ENCODE measurements around the gene MBD3L2.
A peak's percentile ranks its signal among the peaks of the same experiment; 100 is the strongest.
"Not testable (repeated sequence)": the region's sequence is repeated elsewhere in the genome, so short reads cannot be mapped to it uniquely, and the experiment has no call there.

Gene MBD3L2

GRCh38 chr19:7063339-7063738 lies 14.2 kb downstream of the MBD3L2 start:
- no peak for TF ChIP-seq CTCF (conservative IDR thresholded peaks at IDR 0.05; ENCODE audit: low read depth, low read length)
- H3K4me3 ChIP-seq (ENCODE audit: low read depth, low read length), result no peak overlapping the region
- no peak for DNase-seq (ENCODE audit: low read depth)

- TF ChIP-seq CTCF (conservative IDR thresholded peaks at IDR 0.05; ENCODE audit: low read depth, low read length), result no peak
- H3K4me3 ChIP-seq (ENCODE audit: low read depth, low read length), result no peak overlapping the region
- DNase-seq (ENCODE audit: low read depth), result no peak
Observed at GRCh38 chr19:7063764-7064418, 14.8 kb downstream of the MBD3L2 start.

DNA sequence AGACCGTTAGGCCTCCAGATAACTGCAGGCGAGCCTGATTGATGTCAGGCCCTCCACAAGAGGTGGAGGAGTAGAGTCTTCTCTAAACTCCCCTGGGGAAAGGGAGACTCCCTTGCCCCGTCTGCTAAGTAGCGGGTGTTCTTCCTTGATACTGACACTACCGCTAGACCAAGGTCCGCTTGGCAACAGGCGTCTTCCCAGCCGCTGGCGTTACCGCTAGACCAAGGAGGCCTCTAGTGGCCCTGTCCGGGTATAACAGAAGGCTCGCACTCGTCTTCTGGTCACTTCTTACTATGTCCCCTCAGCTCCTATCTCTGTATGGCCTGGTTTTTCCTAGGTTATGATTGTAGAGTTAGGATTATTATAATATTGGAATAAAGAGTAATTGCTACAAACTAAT lies 18.0 kb downstream of the MBD3L2 start:
- H3K4me3 ChIP-seq (ENCODE audit: low read depth, low read length), result not testable (repeated sequence)
- peak; percentile 52 for TF ChIP-seq CTCF (conservative IDR thresholded peaks at IDR 0.05; ENCODE audit: low read depth, low read length)
- peak; percentile 53 for DNase-seq (ENCODE audit: low read depth)

GRCh38 chr19:7067716-7068115 lies 18.6 kb downstream of the MBD3L2 start:
- no peak overlapping the region for H3K4me3 ChIP-seq (ENCODE audit: low read depth, low read length)
- peak; percentile 33 for DNase-seq (ENCODE audit: low read depth)
- TF ChIP-seq CTCF (conservative IDR thresholded peaks at IDR 0.05; ENCODE audit: low read depth, low read length), result no peak

DNA sequence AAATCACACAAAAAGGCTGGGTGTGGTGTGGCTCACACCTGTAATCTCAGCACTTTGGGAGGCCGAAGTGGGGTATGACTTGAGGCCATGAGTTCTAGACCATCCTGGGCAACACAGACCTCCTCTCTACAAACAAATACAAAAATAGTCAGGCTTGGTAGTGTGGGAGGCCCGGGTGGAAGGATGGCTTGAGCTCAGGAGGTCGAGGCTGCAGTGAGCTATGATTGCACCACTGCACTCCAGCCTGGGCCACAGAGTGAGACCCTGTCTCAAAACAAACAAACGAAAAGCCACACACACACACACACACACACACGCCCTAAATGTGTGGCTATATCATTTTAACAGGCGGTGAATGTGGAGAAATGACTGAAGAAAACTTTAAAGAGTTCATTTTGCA lies 19.5 kb downstream of the MBD3L2 start:
- no peak for DNase-seq (ENCODE audit: low read depth)
- no peak overlapping the region for H3K4me3 ChIP-seq (ENCODE audit: low read depth, low read length)
- no peak for TF ChIP-seq CTCF (conservative IDR thresholded peaks at IDR 0.05; ENCODE audit: low read depth, low read length)

DNA sequence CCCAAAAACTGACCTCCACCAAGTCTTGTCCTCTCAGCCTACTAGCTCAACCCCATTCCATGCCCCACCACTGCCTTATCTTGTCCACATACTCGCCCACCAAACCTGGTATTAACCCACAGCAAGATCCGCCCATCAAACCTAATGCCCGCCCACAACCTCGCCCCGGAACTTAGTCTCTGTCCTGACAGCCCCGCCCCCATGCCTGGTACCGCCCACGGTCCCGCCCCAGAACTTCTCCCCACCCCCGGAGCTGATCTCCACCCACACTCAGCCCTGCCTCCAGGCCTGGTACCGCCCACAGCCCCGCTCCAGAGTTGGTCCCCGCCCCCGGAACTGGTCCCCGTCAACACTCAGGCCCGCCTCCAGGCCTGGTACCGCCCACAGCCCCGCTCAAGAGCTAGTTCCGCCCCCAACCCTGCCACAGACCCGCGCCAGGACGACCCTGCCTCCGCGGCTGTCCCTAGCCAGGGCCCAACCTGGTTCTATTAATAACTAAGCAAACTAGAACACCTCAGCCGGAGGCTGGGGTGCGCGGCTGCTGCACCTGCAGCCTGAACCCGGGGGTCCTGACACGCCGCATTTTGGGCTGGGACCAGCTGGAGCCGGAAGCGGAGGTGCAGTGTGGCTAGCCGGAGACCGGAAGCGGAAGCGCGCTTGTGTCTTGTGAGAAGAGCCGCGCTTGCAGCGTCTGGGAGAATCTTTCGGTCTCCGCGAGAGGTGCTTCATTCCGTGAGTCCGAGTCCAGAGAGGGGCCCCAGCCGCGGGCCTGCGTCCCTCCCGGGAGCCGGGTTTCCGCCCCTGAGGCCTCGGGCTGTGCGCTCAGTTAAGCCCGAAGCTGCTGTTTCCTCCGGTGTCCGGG lies 20.2 kb downstream of the MBD3L2 start, which contains the start of gene ZNF557:
Gene ZNF557 (plus strand): TSS at position 662 of the 862 bp plus-strand sequence. CDS start 5,372 bp downstream, outside the sequence.
- no peak for TF ChIP-seq CTCF (conservative IDR thresholded peaks at IDR 0.05; ENCODE audit: low read depth, low read length)
- H3K4me3 ChIP-seq (ENCODE audit: low read depth, low read length), result peak within 1 kb of the TSS; percentile 92
- peak; percentile 99 for DNase-seq (ENCODE audit: low read depth)

All from choroid plexus epithelial cell (primary cell).